Caco-2 (cell line): Measurements from ENCODE around the gene CACNB2. TPM values are rescaled to one million over a fixed set of nuclear protein-coding genes. Genes with fewer than 3 reads are reported as not detected.

Experiments
- BruUV-seq: library from RNA; stranded (reverse); fragments of 400-500 nt; replicated peaks from 2 replicates; lab custom pipeline; 2021; lab: Mats Ljungman, UMichigan
- CTCF ChIA-PET: fragments of 300-600 bp; sonication (Branson Sonifier 250); formaldehyde crosslinking; loops from one replicate; lab custom pipeline; 2022; ENCODE audit warnings: antibody characterized with exemption; lab: Charles Lee
- POLR2A ChIA-PET: fragments of 300-600 bp; sonication (Branson Sonifier 250); formaldehyde crosslinking; loops from one replicate; lab custom pipeline; 2022; ENCODE audit warnings: antibody characterized with exemption; lab: Charles Lee
- DNase-seq, 2 experiments: peaks; one replicate each; pipeline versions ENCODE4 v3.0.0 to v3.0.0-alpha.2; 2020 to 2022
- H3K27me3 ChIP-seq: replicated peaks from 2 replicates; pipeline ENCODE4 v1.6.0; 2011; ENCODE audit warnings: low read length; ENCODE audit not compliant: control insufficient read depth, insufficient read depth
- H3K36me3 ChIP-seq: 2 replicates; pipeline ENCODE4 v1.5.1; 2011; ENCODE audit warnings: low read length; ENCODE audit not compliant: control insufficient read depth, insufficient read depth
- H3K4me1 ChIP-seq: fragments of 250-450 bp; sonication (Bioruptor Pico); 2 replicates; pipeline ENCODE4 v1.5.1; 2020; ENCODE audit warnings: mild to moderate bottlenecking
- H3K4me3 ChIP-seq: 2 replicates; pipeline ENCODE4 v1.5.1; 2011; ENCODE audit warnings: low read depth, mild to moderate bottlenecking, control low read depth, low read length
- H3K9me3 ChIP-seq: fragments of 250-450 bp; sonication (Bioruptor Pico); 2 replicates; pipeline ENCODE4 v1.5.1; 2020; ENCODE audit warnings: mild to moderate bottlenecking, moderate library complexity
- H3K27ac Mint-ChIP-seq: one replicate; pipeline ENCODE4 v1.8.0; 2022; ENCODE audit warnings: mixed read lengths; ENCODE audit not compliant: unreplicated experiment
- H3K27me3 Mint-ChIP-seq: one replicate; pipeline ENCODE4 v1.8.0; 2022; ENCODE audit warnings: mixed read lengths; ENCODE audit not compliant: insufficient read depth, unreplicated experiment
- H3K36me3 Mint-ChIP-seq: one replicate; pipeline ENCODE4 v1.8.0; 2022; ENCODE audit warnings: mild to moderate bottlenecking, mixed read lengths; ENCODE audit not compliant: insufficient read depth, unreplicated experiment
- H3K4me1 Mint-ChIP-seq: one replicate; pipeline ENCODE4 v1.8.0; 2022; ENCODE audit warnings: low read depth, mixed read lengths; ENCODE audit not compliant: unreplicated experiment
- H3K4me3 Mint-ChIP-seq: one replicate; pipeline ENCODE4 v1.8.0; 2022; ENCODE audit warnings: mild to moderate bottlenecking, moderate library complexity, mixed read lengths; ENCODE audit not compliant: unreplicated experiment
- H3K9me3 Mint-ChIP-seq: one replicate; pipeline ENCODE4 v1.8.0; 2022; ENCODE audit warnings: mixed read lengths; ENCODE audit not compliant: unreplicated experiment
- CTCF ChIP-seq, 2 experiments: fragments of 200-600 bp in 1 of 2; IDR thresholded peaks; 1 replicate in 1 of 2; 2 replicates in 1 of 2; pipeline versions ENCODE4 v1.5.1 to v1.8.0; 2011 to 2022; ENCODE audit warnings: antibody characterized with exemption in 1 of 2, control low read depth in 1 of 2, inconsistent platforms in 1 of 2, low read depth in 1 of 2, low read length in 1 of 2, mild to moderate bottlenecking in 1 of 2, moderate library complexity in 1 of 2; ENCODE audit not compliant: insufficient read depth in 1 of 2, severe bottlenecking in 1 of 2, unreplicated experiment in 1 of 2
- intact Hi-C: fragments of 100-400 bp; cut with micrococcal nuclease; formaldehyde crosslinking; loops from one replicate; pipeline ENCODE4 v1.10.0; 2022; ENCODE audit not compliant: unreplicated experiment
- total RNA-seq: library from RNA; stranded (reverse); gene quantifications from 2 replicates; pipeline ENCODE4 v1.2.3, GENCODE V29; 2022

Gene CACNB2
- total RNA-seq, 1 experiment from 2014 or later: 0.98 TPM

GRCh38 chr10:18369859-18370473 is 229.7 kb downstream of the CACNB2 start:
- no peaks in the 10 kb centered on the region for H3K4me1 ChIP-seq
- H3K9me3 ChIP-seq: no peaks in the 10 kb centered on the region; the same call in 1 of the 2 replicates
- Mint-ChIP-seq H3K27me3 (no peaks in the 10 kb centered on the region), H3K4me3 (no peak overlapping the region), H3K4me1 (no peaks in the 10 kb centered on the region), H3K27ac (no peak overlapping the region), H3K36me3 (no peaks in the 10 kb centered on the region), H3K9me3 (peaks cover 1% of the 10 kb centered on the region)
- no peaks in the 10 kb centered on the region for H3K27me3 ChIP-seq
- no TSS peak for BruUV-seq
- no peak for TF ChIP-seq CTCF (IDR thresholded peaks at IDR 0.05; ENCODE audit: insufficient read depth in 1 of 2, low read depth in 1 of 2, low read length in 1 of 2, severe bottlenecking in 1 of 2, unreplicated experiment in 1 of 2)
- intact Hi-C loops: no loop called here
- DNase-seq: no peak
- no peak overlapping the region for H3K4me3 ChIP-seq
- ChIA-PET CTCF (no interaction called here), POLR2A (no interaction called here)
- no peaks in the 10 kb centered on the region for H3K36me3 ChIP-seq

DNA sequence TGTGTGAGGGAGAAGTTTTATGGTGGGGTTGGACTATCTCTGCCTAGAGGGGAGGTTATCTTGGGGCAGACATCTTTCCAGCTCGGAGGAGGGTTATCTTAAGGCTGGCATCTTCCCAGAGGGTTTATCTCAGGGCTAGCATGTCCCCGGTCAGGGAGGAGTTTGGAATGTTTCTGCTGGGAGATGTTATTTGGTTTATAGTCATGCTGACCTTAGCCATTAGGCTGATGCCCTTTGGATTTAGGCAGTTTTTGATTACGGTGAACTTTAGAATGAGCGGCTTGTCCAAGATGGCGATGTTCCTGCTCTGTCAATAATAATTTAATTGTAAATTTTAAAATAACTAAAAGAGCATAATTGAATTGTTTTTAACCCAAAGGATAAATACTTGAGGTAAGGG is 236.4 kb downstream of the CACNB2 start:
- TF ChIP-seq CTCF (IDR thresholded peaks at IDR 0.05; ENCODE audit: insufficient read depth in 1 of 2, low read depth in 1 of 2, low read length in 1 of 2, severe bottlenecking in 1 of 2, unreplicated experiment in 1 of 2): no peak
- peaks cover 10% of the 10 kb centered on the region for H3K4me1 Mint-ChIP-seq

DNA sequence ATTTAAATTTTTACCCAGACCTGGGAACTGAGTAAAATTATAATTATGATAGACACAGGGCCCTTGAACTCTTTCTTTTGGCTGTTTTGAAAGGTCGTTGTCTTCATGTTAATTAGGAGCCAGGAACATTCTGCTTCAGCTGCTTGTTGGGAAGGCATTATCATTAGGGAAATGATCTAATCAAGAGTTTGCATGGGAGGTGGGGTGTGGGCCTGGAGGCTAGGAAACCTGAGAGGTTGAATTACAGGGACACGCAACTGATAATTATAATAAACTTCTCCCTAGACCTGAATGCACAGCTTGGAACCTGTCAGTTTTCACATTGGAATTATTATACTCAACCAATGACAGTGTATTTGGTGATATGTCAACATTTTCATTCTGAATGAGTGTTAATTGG is 237.7 kb downstream of the CACNB2 start:
- Mint-ChIP-seq H3K9me3 (peaks cover 13% of the 10 kb centered on the region), H3K36me3 (no peaks in the 10 kb centered on the region), H3K27me3 (no peaks in the 10 kb centered on the region), H3K4me1 (peaks cover 10% of the 10 kb centered on the region), H3K27ac (no peak overlapping the region), H3K4me3 (no peak overlapping the region)
- Histone ChIP-seq H3K4me1 (no peaks in the 10 kb centered on the region), H3K27me3 (no peaks in the 10 kb centered on the region), H3K36me3 (no peaks in the 10 kb centered on the region), H3K4me3 (no peak overlapping the region), H3K9me3 (no peaks in the 10 kb centered on the region)
- no TSS peak for BruUV-seq
- POLR2A ChIA-PET: no interaction called here
- no peak for TF ChIP-seq CTCF (IDR thresholded peaks at IDR 0.05; ENCODE audit: insufficient read depth in 1 of 2, low read depth in 1 of 2, low read length in 1 of 2, severe bottlenecking in 1 of 2, unreplicated experiment in 1 of 2)
- intact Hi-C loops: no loop called here
- no peak for DNase-seq
- CTCF ChIA-PET: no interaction called here

More for the DNA sequence above, 236.4 kb downstream of the CACNB2 start:
- no peak overlapping the region for H3K4me3 Mint-ChIP-seq
- intact Hi-C loops: no loop called here
- H3K27me3 ChIP-seq: no peaks in the 10 kb centered on the region
- H3K27me3 Mint-ChIP-seq: no peaks in the 10 kb centered on the region
- CTCF ChIA-PET: no interaction called here
- POLR2A ChIA-PET: no interaction called here
- H3K4me3 ChIP-seq: no peak overlapping the region
- BruUV-seq: no TSS peak
- no peaks in the 10 kb centered on the region for H3K4me1 ChIP-seq
- no peaks in the 10 kb centered on the region for H3K36me3 ChIP-seq
- no peak overlapping the region for H3K27ac Mint-ChIP-seq
- H3K9me3 Mint-ChIP-seq: peaks cover 13% of the 10 kb centered on the region
- no peak for DNase-seq
- no peaks in the 10 kb centered on the region for H3K36me3 Mint-ChIP-seq
- no peaks in the 10 kb centered on the region for H3K9me3 ChIP-seq
